HepG2 (cell line): ENCODE data around the gene OVOL2. TPM values are rescaled to one million over a fixed set of nuclear protein-coding genes. Genes with fewer than 3 reads are reported as not detected.

Experiments
- ARNT ChIP-seq: fragments of 450-650 bp; IDR thresholded peaks from 2 replicates; pipeline ENCODE4 v1.6.1; 2017
- ARNTL ChIP-seq: sonication (generic); formaldehyde crosslinking; IDR thresholded peaks from 2 replicates; pipeline ENCODE4 v1.4.0; 2020; ENCODE audit warnings: mild to moderate bottlenecking, missing genetic modification reagents
- ATF2 ChIP-seq: sonication (generic); formaldehyde crosslinking; IDR thresholded peaks from 2 replicates; pipeline ENCODE4 v1.4.0; 2020; ENCODE audit warnings: missing genetic modification reagents
- BATF2 ChIP-seq: sonication (generic); formaldehyde crosslinking; IDR thresholded peaks from 2 replicates; pipeline ENCODE4 v1.8.0; 2022; ENCODE audit warnings: mild to moderate bottlenecking, missing genetic modification reagents, moderate library complexity
- CREB3 ChIP-seq: sonication (generic); formaldehyde crosslinking; IDR thresholded peaks from 2 replicates; pipeline ENCODE4 v1.5.0; 2020; ENCODE audit warnings: missing genetic modification reagents
- ERF ChIP-seq: IDR thresholded peaks from 2 replicates; pipeline ENCODE4 v1.6.1; 2018; ENCODE audit warnings: missing biosample characterization, missing genetic modification reagents
- EZH2 ChIP-seq: conservative IDR thresholded peaks from 2 replicates; pipeline ENCODE4 v1.6.1; 2012; ENCODE audit warnings: mild to moderate bottlenecking, low read depth, low read length, moderate library complexity
- FOXA3 ChIP-seq: IDR thresholded peaks from 2 replicates; pipeline ENCODE4 v1.6.1; 2016; ENCODE audit warnings: missing genetic modification reagents, missing compliant biosample characterization
- GMEB1 ChIP-seq: sonication (generic); formaldehyde crosslinking; IDR thresholded peaks from 2 replicates; pipeline ENCODE4 v1.5.1; 2020; ENCODE audit warnings: missing genetic modification reagents, mild to moderate bottlenecking, borderline replicate concordance
- GPN1 ChIP-seq: sonication (generic); formaldehyde crosslinking; IDR thresholded peaks from 2 replicates; pipeline ENCODE4 v1.5.1; 2020; ENCODE audit warnings: missing genetic modification reagents, borderline replicate concordance
- HOXA7 ChIP-seq: sonication (generic); formaldehyde crosslinking; IDR thresholded peaks from 2 replicates; pipeline ENCODE4 v1.8.1; 2022; ENCODE audit warnings: mild to moderate bottlenecking, missing genetic modification reagents, moderate library complexity
- MTA3 ChIP-seq: sonication (generic); formaldehyde crosslinking; IDR thresholded peaks from 2 replicates; pipeline ENCODE4 v1.4.0; 2020; ENCODE audit warnings: missing genetic modification reagents
- NFIB ChIP-seq: sonication (generic); formaldehyde crosslinking; IDR thresholded peaks from 2 replicates; pipeline ENCODE4 v1.9.0; 2021; ENCODE audit warnings: missing genetic modification reagents, mild to moderate bottlenecking, borderline replicate concordance
- NR2F1 ChIP-seq, 2 experiments: fragments of 450-650 bp in 1 of 2; formaldehyde crosslinking in 1 of 2; IDR thresholded peaks; 2 replicates each; pipeline versions ENCODE4 v1.5.0 to v1.6.1; 2016 to 2020; ENCODE audit warnings: mild to moderate bottlenecking in 1 of 2, missing compliant biosample characterization in 1 of 2, missing genetic modification reagents in 1 of 2, moderate library complexity in 1 of 2
- THAP11 ChIP-seq: IDR thresholded peaks from 2 replicates; pipeline ENCODE4 v1.6.1; 2016; ENCODE audit warnings: missing biosample characterization, missing genetic modification reagents
- U2AF1 ChIP-seq: fragments of 200-400 bp; formaldehyde crosslinking; optimal IDR thresholded peaks from 2 replicates; pipeline ENCODE3; 2017; ENCODE audit warnings: mild to moderate bottlenecking, low read depth, low read length
- ZNF329 ChIP-seq: sonication (generic); formaldehyde crosslinking; IDR thresholded peaks from 2 replicates; pipeline ENCODE4 v1.9.0; 2021; ENCODE audit warnings: low read depth, mild to moderate bottlenecking, missing genetic modification reagents
- ZNF510 ChIP-seq: sonication (generic); formaldehyde crosslinking; IDR thresholded peaks from 2 replicates; pipeline ENCODE4 v1.4.0; 2020; ENCODE audit warnings: low read depth, mild to moderate bottlenecking, missing genetic modification reagents
- ZNF543 ChIP-seq: sonication (generic); formaldehyde crosslinking; IDR thresholded peaks from 2 replicates; pipeline ENCODE4 v1.4.0; 2020; ENCODE audit warnings: mild to moderate bottlenecking, missing genetic modification reagents
- ZNF546 ChIP-seq: sonication (generic); formaldehyde crosslinking; conservative IDR thresholded peaks from 2 replicates; pipeline ENCODE4 v1.8.1; 2023; ENCODE audit warnings: mild to moderate bottlenecking, missing genetic modification reagents
- ZNF652 ChIP-seq: IDR thresholded peaks from 2 replicates; pipeline ENCODE4 v1.6.1; 2016; ENCODE audit warnings: low read depth, borderline replicate concordance
- ZNF850 ChIP-seq: sonication (generic); formaldehyde crosslinking; conservative IDR thresholded peaks from 2 replicates; pipeline ENCODE4 v1.9.0; 2021; ENCODE audit warnings: mild to moderate bottlenecking, missing genetic modification reagents
- polyA plus RNA-seq, 8 experiments: library from polyadenylated mRNA; depleted of rRNA in 3 of 8; stranded (reverse) in 7 of 8; unstranded in 1 of 8; fragments of >200 nt; fragmentation: Illumina TruSeq in 4 of 8; extraction: Trizol in 4 of 8; gene quantifications; 2 replicates each; pipeline versions ENCODE4 v1.2.1 to v1.2.3, GENCODE V29; 2011 to 2016; ENCODE audit warnings: low read depth in 4 of 8, missing spikeins in 1 of 8, mixed read lengths in 1 of 8; ENCODE audit not compliant: insufficient read depth in 1 of 8
- total RNA-seq, 5 experiments: library from RNA; depleted of rRNA; stranded (reverse); fragments of >200 nt; fragmentation: Illumina TruSeq; extraction: Trizol; gene quantifications; 2 replicates each; pipeline ENCODE4 v1.2.3, GENCODE V29; 2016; ENCODE audit warnings: low read depth in 1 of 5
- TF ChIP-seq, protein P1 (sequence below): sonication (generic); formaldehyde crosslinking; IDR thresholded peaks from 2 replicates; pipeline ENCODE4 v1.8.1; 2022; ENCODE audit warnings: low read depth, mild to moderate bottlenecking, missing genetic modification reagents

OVOL2 gene
- total and polyA plus RNA-seq, 2 of the 13 experiments (the other 11 are each of a cell fraction or from before 2014, with no cell fraction given): 0.20 to 0.31 TPM

GRCh38 chr20:17995967-17996819 is 61.5 kb downstream of the OVOL2 start (continued):
- TF ChIP-seq NR2F1 (CRISPR knock-in tag; IDR thresholded peaks at IDR 0.05) (no peak), ARNT (no peak), ZNF850 (no peak), ZNF329 (no peak), NFIB (CRISPR knock-in tag) (no peak), EZH2 (no peak), ZNF543 (no peak), ERF (CRISPR knock-in tag) (0 out of 2 replicates have a peak, but pooled peaks have one; percentile 43), BATF2 (CRISPR knock-in tag) (no peak), HOXA7 (CRISPR knock-in tag) (no peak), U2AF1 (no peak), ZNF510 (CRISPR knock-in tag) (no peak), ZNF546 (CRISPR knock-in tag) (no peak), ZNF652 (CRISPR knock-in tag) (0 out of 2 replicates have a peak, but pooled peaks have one; percentile 27), THAP11 (CRISPR knock-in tag) (peak; percentile 67), MTA3 (CRISPR knock-in tag) (no peak), FOXA3 (CRISPR knock-in tag) (0 out of 2 replicates have a peak, but pooled peaks have one; percentile 11), CREB3 (no peak; the same call in 1 of the 2 replicates), ATF2 (CRISPR knock-in tag) (no peak), ARNTL (no peak), GPN1 (no peak), GMEB1 (CRISPR knock-in tag) (peak; percentile 62)
- TF ChIP-seq, protein P1, sequence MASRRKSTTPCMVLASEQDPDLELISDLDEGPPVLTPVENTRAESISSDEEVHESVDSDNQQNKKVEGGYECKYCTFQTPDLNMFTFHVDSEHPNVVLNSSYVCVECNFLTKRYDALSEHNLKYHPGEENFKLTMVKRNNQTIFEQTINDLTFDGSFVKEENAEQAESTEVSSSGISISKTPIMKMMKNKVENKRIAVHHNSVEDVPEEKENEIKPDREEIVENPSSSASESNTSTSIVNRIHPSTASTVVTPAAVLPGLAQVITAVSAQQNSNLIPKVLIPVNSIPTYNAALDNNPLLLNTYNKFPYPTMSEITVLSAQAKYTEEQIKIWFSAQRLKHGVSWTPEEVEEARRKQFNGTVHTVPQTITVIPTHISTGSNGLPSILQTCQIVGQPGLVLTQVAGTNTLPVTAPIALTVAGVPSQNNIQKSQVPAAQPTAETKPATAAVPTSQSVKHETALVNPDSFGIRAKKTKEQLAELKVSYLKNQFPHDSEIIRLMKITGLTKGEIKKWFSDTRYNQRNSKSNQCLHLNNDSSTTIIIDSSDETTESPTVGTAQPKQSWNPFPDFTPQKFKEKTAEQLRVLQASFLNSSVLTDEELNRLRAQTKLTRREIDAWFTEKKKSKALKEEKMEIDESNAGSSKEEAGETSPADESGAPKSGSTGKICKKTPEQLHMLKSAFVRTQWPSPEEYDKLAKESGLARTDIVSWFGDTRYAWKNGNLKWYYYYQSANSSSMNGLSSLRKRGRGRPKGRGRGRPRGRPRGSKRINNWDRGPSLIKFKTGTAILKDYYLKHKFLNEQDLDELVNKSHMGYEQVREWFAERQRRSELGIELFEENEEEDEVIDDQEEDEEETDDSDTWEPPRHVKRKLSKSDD (CRISPR knock-in tag): no peak
